Measurements from ENCODE around the gene SH3D21. TPM values are rescaled to one million over a fixed set of nuclear protein-coding genes. Genes with fewer than 3 reads are reported as not detected.

Gene SH3D21
- total RNA-seq, 1 donor from 2014 or later, result 1.3 TPM

DNA sequence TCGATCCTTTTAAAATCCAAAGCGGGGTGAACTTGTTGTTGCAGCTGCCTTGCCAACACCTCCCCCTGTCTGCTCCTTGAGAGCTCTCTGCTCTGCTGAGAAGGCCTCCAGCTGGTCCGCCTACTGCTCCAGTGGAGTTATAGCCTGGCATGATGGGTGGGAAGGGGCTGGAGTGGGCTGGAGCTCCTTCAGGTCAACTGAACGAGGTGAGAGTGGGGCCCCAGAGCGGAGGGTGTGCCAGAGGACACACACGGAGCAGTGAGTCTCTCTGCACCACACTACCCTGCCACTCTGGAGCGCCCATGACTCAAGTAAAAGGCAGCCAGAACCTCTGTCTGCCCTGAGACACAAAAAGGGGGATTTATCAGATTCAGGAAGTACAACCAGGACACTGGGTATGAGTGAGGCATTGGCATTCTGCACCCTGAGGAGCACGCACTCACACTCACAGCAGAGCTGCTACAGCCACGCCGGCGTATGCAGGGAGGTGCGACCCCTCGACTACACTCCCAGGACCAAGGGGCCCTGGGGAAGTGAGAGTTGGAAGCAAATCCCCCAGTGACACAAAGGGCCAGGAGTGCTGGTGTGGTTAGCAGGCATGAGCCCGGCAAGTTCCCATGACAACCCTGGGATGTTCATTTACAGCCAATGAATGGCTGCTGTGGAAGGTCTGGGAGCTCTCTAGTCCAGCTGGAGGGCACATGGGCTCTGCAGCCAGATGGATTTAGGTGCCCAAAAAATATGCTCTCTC, 45.2 kb downstream of the SH3D21 start:
- intact Hi-C loops (cut with DNase I), result no loop called here
- no peak for DNase-seq
- ATAC-seq (ENCODE audit: poor library complexity), result no peak

DNA sequence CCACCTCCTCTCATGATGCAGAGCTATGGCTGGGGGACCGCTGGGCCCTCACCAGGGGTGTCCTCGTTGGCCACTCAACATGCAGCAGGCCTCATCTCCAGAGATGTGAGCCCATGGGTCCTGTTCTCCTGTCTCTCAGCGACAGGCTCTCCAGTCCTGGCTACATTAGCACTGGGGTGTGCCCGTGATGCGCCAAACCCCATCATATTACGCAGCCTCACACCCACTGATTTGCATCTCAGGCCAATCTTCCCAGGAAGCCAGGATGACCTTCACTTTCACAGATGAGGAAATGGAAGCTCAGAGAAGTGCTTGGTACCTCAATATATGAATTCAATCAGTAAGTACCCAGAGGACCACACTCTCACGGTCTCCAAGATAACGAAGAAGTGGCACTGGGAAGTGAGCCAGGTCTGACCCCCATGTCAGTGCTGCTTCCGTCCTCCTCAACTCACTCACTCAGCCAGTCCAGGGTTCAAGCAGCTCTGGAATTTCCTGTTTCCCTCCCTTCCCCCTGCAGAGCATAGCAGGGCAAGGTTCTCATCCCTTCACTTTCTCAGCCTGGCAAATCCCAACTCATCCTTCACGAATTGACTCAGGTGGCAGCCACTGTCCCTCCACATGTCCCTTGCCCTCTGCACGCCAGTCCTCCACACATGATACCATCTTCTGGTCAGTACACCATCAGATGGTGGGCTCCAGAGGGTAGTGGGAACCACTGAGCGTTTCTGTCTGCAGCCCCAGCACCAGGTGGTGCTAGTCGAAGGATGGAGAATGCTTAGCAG, 46.1 kb downstream of the SH3D21 start:
- ATAC-seq (ENCODE audit: poor library complexity), result no peak
- intact Hi-C loops (cut with DNase I), result no loop called here
- no peak for DNase-seq

DNA sequence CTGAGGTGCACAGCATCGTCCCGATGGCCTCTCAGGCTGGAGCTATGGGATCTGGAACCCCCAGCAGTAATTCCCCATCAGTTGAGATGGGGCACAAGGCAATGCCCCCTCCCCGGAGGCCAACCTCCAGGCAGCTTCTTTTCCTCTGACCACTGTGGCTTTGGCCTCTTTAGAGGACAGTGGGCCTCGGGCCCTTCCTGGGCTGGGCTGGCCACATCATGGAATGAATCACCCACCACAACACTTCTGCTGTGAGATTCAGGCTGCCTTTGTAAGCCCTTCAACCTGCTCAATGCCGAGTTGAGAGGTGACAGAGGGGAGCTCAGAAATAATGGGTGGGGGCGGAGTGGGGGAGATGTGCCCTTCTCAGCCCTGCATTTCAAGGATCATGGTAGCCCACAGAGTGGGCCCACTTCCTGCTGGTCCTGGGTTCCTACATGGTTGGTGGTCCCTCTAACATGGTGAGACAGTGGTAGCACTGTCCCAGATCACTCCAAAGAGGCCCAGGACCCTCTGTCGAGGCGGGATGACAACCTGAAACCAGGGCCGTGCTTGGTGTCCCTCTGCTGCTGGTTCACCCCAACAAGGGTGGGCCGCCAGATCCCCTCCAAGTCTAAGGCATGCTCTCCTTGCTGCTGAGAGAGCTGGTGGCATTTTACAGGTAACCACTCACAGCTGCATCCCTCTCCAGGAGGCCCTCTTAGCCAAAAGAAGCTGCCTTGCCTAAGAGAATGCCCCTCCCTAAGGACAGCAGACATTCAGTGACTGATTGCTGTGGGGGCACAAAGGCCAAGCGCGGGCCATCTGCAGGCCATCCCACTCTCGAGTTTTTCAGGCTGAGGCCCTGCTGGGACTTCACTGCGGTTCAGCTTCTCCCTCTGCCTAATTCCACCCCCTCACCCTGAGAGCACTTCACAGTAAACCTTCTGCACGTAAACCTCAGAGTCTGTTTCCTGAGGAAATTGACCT, 47.0 kb downstream of the SH3D21 start:
- DNase-seq, result no peak
- no peak for ATAC-seq (ENCODE audit: poor library complexity)
- intact Hi-C loops (cut with DNase I), result no loop called here

DNA sequence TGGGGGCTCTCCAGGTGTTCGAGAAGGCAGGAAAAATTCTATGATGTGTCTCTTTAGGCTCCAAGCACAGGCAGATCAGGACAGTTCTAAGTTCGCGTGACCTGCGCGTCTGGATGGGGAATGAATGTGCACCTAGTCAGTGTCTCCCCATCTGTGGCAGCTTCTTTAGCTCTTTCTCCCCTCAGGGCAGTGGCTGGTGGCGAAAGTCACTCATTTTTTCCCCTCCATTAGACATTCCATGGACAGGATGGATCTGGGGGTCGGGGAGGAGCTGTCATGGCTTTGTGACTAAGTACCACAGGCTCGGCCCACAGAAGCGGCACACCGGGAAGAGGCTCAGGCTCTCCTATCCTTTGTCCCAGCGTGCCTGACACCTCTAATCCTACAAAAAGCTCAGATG, 48.3 kb downstream of the SH3D21 start:
- intact Hi-C loops (cut with DNase I), result no loop called here
- ATAC-seq (ENCODE audit: poor library complexity) (no peak), DNase-seq (no peak)

DNA sequence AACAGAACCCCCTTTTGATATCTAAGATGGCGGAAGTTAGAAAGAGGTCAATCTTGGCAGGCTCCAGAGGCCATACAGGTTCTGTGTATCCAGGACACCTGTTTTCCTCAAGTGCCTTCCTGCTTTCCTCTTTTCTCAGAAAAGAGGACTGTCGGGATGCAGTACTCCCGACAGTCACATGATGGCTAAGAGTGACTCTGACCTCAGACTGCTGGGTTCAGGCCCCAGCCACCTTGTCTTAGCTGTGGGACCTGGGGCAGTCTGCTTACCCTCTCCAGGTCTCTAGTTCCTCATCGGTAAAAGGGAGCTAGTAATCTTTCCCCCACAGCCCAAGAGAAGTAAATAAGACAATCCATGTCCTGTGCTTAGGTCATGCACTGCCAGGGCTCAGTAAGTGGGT, 49.6 kb downstream of the SH3D21 start:
- ATAC-seq (ENCODE audit: poor library complexity), result no peak
- intact Hi-C loops (cut with DNase I), result no loop called here

DNA sequence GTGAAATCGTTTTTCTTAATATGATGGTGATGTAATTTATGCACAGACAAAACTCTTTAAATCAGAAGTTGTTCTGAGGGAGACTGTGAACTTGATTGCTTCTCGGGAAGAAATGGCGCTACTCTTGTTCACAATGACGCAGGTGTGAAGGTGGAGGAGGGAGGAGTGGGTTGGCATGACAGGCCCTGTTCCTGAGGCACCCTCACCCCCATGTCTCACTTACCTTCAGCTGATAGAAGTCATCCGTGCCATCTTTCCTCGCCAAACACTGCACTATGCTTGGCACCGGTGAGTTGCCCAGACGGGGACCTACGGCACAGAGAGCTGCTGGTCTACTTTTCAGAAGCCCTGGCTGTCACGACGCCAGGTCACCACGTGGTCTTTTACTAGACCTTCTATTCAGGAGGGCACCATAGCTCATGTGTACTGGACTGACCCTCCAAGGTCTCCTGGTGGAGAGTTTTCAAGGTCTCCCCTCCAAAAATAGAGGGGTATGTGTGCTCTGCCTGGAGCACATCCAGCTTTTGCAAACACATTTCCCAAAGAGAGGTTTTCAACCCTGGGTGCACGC, 52.4 kb downstream of the SH3D21 start:
- ATAC-seq (ENCODE audit: poor library complexity) (no peak), DNase-seq (no peak)
- intact Hi-C loops (cut with DNase I), result no loop called here

More for the DNA sequence above, 49.6 kb downstream of the SH3D21 start:
- no peak for DNase-seq

DNA sequence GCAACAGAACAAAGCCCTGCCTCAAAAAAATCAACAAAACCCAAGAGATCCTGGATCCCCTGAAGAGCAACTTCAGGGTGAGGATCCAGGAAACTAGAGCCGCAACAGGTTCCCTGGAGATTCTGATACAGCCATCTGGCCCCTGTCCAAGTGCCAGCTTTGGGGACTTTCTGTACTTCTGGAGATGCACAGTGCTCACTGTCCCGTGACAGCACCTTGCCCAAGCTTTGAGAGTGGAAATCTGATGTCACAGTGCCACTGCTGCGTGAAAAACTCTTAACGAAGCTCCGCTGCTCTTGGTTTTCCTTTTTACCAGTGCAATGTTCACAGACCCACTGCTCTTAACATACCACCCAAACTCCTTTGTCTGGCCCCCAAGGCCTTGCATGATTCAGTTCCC, 53.2 kb downstream of the SH3D21 start:
- intact Hi-C loops (cut with DNase I), result no loop called here
- DNase-seq (no peak), ATAC-seq (ENCODE audit: poor library complexity) (no peak)

DNA sequence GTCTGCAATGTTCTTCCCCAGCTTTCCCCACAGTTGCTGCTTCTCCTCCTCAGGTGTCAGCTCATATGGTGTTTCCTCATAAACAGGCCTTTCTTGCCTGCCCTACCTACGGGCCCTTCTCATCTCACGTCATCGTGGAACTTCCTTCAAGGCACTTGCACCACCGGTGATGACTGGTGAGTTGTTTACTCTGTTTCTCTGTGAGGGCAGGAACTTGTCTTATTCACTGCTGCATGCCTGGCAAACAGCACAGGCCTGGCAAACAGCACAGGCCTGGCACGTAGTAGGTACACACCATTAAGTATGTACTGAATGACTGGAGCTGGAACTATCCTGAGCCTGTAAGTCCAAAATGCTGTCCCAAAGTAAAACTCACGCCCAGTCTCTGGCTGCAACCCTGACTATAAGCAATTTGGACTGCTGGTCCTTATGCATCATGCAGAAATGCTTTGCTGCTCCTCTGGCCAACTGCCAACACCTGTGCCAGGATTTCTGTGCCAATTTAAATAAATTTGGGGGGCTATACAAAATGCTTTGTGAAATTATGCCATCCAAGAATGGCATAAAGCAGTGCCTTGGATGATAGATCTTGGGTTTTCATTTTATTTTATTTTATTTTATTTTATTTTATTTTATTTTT, 53.9 kb downstream of the SH3D21 start:
- intact Hi-C loops (cut with DNase I), result no loop called here
- DNase-seq (no peak), ATAC-seq (ENCODE audit: poor library complexity) (no peak)

DNA sequence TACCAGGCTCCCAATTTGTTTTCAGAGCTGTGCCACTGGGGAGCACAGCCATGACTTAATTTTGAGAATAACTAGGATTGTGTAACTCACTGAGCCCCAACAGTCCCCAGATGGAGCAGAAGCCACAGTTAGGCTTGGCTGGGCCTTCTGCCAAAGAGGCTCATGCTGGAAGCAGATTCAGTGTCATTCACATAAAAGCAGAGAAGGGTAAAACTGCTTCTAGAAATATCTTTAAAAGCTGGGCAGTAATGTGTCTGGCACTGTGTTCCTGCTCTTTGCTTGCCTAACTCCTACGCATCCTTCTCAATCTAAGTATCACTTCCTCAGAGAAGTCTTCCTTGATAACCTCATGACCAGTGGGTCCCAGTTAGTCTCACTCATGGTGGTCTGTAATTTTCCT, 59.2 kb downstream of the SH3D21 start:
- peak; percentile 76 for ATAC-seq (ENCODE audit: poor library complexity)
- intact Hi-C loops (cut with DNase I), result no loop called here
- DNase-seq, result peak; percentile 86

DNA sequence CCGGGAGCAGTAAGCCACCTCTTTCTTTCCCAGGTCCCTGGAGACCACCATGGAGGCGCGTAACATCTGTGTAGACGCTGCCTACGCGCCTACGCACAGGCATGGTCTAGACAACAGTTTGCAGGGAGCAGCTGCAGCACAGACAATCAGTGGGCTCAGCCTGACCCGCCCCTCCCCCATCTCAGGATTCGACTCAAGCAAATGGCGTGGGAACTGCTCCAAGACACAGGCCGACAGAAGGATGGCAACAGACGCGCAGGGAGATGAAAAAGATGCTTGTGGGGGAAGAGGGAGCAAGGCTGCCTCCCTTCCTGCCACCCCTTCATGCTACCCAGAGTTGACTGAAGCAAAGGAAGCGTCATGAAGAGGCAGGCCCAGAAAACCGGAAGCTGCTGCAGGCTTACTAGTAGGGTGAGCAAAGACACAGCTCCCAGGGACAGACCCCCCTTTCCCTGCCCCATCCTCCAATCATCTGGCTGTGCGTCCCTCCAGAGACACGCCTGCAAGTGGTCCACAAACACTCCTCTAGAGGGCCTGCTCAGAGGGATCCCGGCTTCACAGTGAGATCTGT, 60.0 kb downstream of the SH3D21 start:
- ATAC-seq (ENCODE audit: poor library complexity) (peak; percentile 24), DNase-seq (no peak)
- intact Hi-C loops (cut with DNase I), result no loop called here

DNA sequence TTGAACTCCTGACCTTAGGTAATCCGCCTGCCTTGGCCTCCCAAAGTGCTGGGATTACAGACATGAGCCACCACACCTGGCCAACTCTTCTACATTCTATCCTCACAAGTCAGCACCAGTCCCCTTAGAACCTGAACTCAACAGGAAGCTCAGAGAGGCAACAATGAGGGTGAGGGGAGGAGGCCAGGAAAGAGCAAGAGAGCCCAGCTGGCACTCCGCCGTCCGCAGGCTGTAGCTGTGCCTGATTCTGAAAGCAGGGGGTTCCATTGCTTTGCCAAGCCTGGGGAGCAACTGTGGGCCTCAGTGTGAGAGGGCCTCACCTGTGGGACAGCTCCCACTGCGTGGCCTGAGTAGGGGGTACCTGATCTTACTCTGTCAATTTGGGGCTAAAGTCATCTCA, 60.9 kb downstream of the SH3D21 start:
- ATAC-seq (ENCODE audit: poor library complexity), result no peak
- intact Hi-C loops (cut with DNase I), result no loop called here
- DNase-seq, result no peak

DNA sequence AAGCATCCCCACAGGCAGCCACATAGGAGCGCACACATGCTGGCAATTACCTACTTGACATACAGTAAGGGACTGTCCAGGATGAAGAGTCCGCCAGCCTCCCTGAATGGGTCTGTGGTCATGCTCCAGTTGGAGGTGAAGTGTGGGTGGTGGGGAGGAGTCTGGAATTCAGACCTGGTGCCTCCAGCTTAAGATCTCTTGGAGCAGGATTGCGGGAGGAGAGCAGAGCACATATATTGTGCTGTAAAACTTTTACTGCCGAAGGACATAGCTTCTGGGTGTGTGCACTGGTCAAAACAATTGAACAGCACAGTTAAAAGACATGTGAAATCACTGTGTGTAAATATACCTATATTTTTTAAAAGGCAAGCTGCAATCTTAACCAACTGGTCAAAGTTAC, 61.6 kb downstream of the SH3D21 start:
- ATAC-seq (ENCODE audit: poor library complexity) (no peak), DNase-seq (no peak)
- intact Hi-C loops (cut with DNase I), result no loop called here

DNA sequence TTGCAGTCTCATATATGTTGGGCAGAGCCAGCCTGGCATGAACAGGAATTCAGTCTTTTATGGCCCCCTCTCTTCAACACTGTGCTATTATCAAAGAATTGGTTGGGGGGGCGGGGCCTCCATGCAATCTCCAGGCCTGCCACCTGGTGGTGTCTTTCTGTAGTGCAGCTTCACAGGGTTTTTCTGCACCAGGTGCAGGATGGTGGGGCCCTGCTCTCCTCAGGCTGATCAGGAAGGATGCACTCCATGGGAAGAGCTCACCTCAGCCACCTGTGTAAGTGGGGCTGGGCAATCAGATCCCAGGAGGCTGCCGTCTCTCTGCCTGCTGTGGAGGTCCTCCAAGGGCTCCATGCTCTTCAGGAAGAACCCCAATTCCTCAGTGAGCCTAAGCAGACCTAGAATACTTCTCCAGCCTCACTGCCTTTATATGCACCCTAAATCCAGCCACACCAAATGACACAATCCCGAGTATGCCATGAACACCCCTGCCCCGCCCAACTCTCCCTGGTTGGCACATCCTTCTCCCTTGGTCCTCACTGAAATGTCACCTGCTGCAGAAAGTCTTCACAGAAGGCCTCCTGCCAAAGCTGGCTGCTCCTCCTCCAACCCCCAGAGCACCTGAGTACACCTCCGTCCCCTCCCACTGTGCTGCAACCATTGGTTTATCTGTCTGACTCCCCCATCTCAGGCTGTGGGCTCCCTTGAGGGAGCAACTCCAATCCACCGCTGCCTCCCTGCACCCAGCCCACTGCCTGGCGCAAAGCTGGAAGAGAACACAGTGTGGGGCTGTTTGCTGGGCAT, 63.1 kb downstream of the SH3D21 start:
- DNase-seq, result peak; percentile 83
- ATAC-seq (ENCODE audit: poor library complexity), result peak; percentile 40
- intact Hi-C loops (cut with DNase I), result no loop called here

Other genes starting within 250 kb of the SH3D21 start
- not detected for gene TEKT2, start 222.3 kb upstream of the SH3D21 start, total RNA-seq
- gene ADPRS, start 217.5 kb upstream of the SH3D21 start, total RNA-seq, result 19.1 TPM
- 1.4 TPM for gene COL8A2, start 181.1 kb upstream of the SH3D21 start, total RNA-seq
- 59.6 TPM for gene TRAPPC3, start 156.9 kb upstream of the SH3D21 start, total RNA-seq
- gene MAP7D1, start 150.2 kb upstream of the SH3D21 start, total RNA-seq, result 390 TPM
- gene THRAP3, start 81.9 kb upstream of the SH3D21 start, total RNA-seq, result 57.6 TPM
- gene EVA1B, start 17.3 kb downstream of the SH3D21 start, total RNA-seq, result 10.8 TPM
- gene STK40, start 79.6 kb downstream of the SH3D21 start, total RNA-seq, result 73.5 TPM
- gene LSM10, start 91.5 kb downstream of the SH3D21 start, total RNA-seq, result 57.0 TPM
- 7.4 TPM for gene OSCP1, start 144.1 kb downstream of the SH3D21 start, total RNA-seq
- gene MRPS15, start 158.0 kb downstream of the SH3D21 start, total RNA-seq, result 110 TPM
- gene CSF3R, start 176.5 kb downstream of the SH3D21 start, total RNA-seq, result 3.3 TPM

Measured in Right ventricle myocardium superior (tissue), 1 donor.